ENCODE measurements around the gene RNF169.

The RNF169 gene

GRCh38 chr11:74842967-74843366, 94.3 kb downstream of the RNF169 start:
- Histone ChIP-seq H3K4me3 (ENCODE audit: low read depth, low read length) (no peak overlapping the region), H3K27me3 (ENCODE audit: control insufficient read depth, insufficient read depth, low read length) (no peaks in the 10 kb centered on the region), H3K9ac (ENCODE audit: low read depth, low read length) (no peak overlapping the region), H3K4me1 (ENCODE audit: control insufficient read depth, insufficient read depth, low read length) (no peaks in the 10 kb centered on the region), H3K9me3 (ENCODE audit: control insufficient read depth, insufficient read depth, low read length) (no peaks in the 10 kb centered on the region), H3K36me3 (ENCODE audit: control insufficient read depth, insufficient read depth, low read length) (no peaks in the 10 kb centered on the region)

DNA sequence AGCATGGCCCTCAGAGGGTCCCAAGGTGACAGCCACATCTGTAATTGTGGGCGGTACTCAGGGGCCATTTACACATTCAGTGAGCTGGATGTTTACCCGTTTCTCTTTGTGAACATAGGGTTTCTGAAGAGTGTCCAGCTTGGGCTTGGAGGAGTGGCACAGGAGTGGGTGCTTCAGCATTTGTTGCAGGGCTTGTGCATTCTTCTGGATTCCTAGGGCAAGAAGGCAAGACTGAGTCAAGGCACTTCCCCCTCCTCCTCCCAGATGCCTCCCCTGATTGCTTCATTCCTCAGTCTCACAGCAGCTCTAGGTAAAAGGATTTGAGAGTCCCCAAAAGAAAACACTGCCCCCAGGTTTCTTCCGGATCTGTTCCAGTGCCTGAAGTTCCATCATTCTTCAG, 95.4 kb downstream of the RNF169 start:
- no peaks in the 10 kb centered on the region for H3K9me3 ChIP-seq (ENCODE audit: control insufficient read depth, insufficient read depth, low read length)
- H3K27me3 ChIP-seq (ENCODE audit: control insufficient read depth, insufficient read depth, low read length), result no peaks in the 10 kb centered on the region
- no peak overlapping the region for H3K9ac ChIP-seq (ENCODE audit: low read depth, low read length)
- H3K4me1 ChIP-seq (ENCODE audit: control insufficient read depth, insufficient read depth, low read length), result peaks cover 2% of the 10 kb centered on the region
- no peak overlapping the region for H3K4me3 ChIP-seq (ENCODE audit: low read depth, low read length)
- no peaks in the 10 kb centered on the region for H3K36me3 ChIP-seq (ENCODE audit: control insufficient read depth, insufficient read depth, low read length)

GRCh38 chr11:74844865-74845264, 96.2 kb downstream of the RNF169 start:
- Histone ChIP-seq H3K9me3 (ENCODE audit: control insufficient read depth, insufficient read depth, low read length) (no peaks in the 10 kb centered on the region), H3K36me3 (ENCODE audit: control insufficient read depth, insufficient read depth, low read length) (no peaks in the 10 kb centered on the region), H3K9ac (ENCODE audit: low read depth, low read length) (no peak overlapping the region)

GRCh38 chr11:74845978-74846517, 97.4 kb downstream of the RNF169 start:
- H3K4me1 ChIP-seq (ENCODE audit: control insufficient read depth, insufficient read depth, low read length), result peaks cover 16% of the 10 kb centered on the region
- H3K9me3 ChIP-seq (ENCODE audit: control insufficient read depth, insufficient read depth, low read length), result no peaks in the 10 kb centered on the region
- H3K4me3 ChIP-seq (ENCODE audit: low read depth, low read length), result no peak overlapping the region
- no peaks in the 10 kb centered on the region for H3K36me3 ChIP-seq (ENCODE audit: control insufficient read depth, insufficient read depth, low read length)
- no peaks in the 10 kb centered on the region for H3K27me3 ChIP-seq (ENCODE audit: control insufficient read depth, insufficient read depth, low read length)
- H3K9ac ChIP-seq (ENCODE audit: low read depth, low read length), result no peak overlapping the region

More at GRCh38 chr11:74844865-74845264, 96.2 kb downstream of the RNF169 start:
- peaks cover 8% of the 10 kb centered on the region for H3K4me1 ChIP-seq (ENCODE audit: control insufficient read depth, insufficient read depth, low read length)
- no peaks in the 10 kb centered on the region for H3K27me3 ChIP-seq (ENCODE audit: control insufficient read depth, insufficient read depth, low read length)
- H3K4me3 ChIP-seq (ENCODE audit: low read depth, low read length), result no peak overlapping the region

DNA sequence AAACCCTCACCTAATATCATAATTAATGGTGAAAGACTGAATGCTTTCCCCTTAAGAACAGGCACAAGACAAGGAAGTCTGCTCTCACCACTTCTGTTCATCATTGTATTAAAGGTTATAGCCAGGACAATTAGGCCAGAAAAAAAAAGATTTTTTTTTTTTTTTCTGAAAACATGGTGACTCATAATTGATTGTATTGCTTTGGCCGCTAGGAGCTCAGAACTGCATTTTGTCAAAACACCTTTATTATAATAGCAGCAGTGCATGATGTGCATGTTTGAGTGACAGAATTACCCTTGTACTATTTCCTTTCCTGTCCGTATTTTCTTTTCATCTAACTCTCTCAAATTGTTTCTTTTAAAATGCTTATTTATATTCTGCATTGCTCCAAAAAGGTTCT, 98.1 kb downstream of the RNF169 start:
- H3K36me3 ChIP-seq (ENCODE audit: control insufficient read depth, insufficient read depth, low read length), result no peaks in the 10 kb centered on the region
- H3K9ac ChIP-seq (ENCODE audit: low read depth, low read length), result no peak overlapping the region
- H3K4me1 ChIP-seq (ENCODE audit: control insufficient read depth, insufficient read depth, low read length), result peaks cover 16% of the 10 kb centered on the region
- H3K4me3 ChIP-seq (ENCODE audit: low read depth, low read length), result no peak overlapping the region
- no peaks in the 10 kb centered on the region for H3K27me3 ChIP-seq (ENCODE audit: control insufficient read depth, insufficient read depth, low read length)
- H3K9me3 ChIP-seq (ENCODE audit: control insufficient read depth, insufficient read depth, low read length), result no peaks in the 10 kb centered on the region

- no peaks in the 10 kb centered on the region for H3K36me3 ChIP-seq (ENCODE audit: control insufficient read depth, insufficient read depth, low read length)
- H3K9ac ChIP-seq (ENCODE audit: low read depth, low read length), result no peak overlapping the region
- no peak overlapping the region for H3K4me3 ChIP-seq (ENCODE audit: low read depth, low read length)
- H3K9me3 ChIP-seq (ENCODE audit: control insufficient read depth, insufficient read depth, low read length), result no peaks in the 10 kb centered on the region
- peaks cover 16% of the 10 kb centered on the region for H3K4me1 ChIP-seq (ENCODE audit: control insufficient read depth, insufficient read depth, low read length)
- H3K27me3 ChIP-seq (ENCODE audit: control insufficient read depth, insufficient read depth, low read length), result no peaks in the 10 kb centered on the region
Measured at GRCh38 chr11:74847395-74847794, 98.7 kb downstream of the RNF169 start.

DNA sequence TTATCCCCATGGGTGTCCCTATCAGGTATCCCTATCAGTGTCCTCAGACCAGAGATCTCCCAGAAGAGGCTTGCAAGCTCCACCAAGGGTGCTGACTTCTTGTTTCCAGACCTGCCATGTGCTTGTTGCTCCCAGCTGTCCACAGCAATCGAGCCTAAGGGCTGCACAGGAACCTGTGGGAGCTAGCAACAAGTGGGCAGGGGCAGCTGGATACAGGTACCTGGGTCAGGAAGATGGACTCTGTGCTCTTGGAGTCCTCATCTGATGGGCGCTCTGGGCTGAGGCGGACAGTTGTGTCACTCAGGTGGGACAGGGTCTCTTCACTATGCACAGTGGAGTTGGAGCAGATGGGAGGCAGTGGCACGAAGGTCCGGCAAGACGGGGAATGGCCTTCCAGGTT, 99.2 kb downstream of the RNF169 start:
- Histone ChIP-seq H3K4me3 (ENCODE audit: low read depth, low read length) (no peak overlapping the region), H3K9me3 (ENCODE audit: control insufficient read depth, insufficient read depth, low read length) (no peaks in the 10 kb centered on the region), H3K36me3 (ENCODE audit: control insufficient read depth, insufficient read depth, low read length) (no peaks in the 10 kb centered on the region), H3K27me3 (ENCODE audit: control insufficient read depth, insufficient read depth, low read length) (no peaks in the 10 kb centered on the region), H3K9ac (ENCODE audit: low read depth, low read length) (no peak overlapping the region), H3K4me1 (ENCODE audit: control insufficient read depth, insufficient read depth, low read length) (peaks cover 16% of the 10 kb centered on the region)

DNA sequence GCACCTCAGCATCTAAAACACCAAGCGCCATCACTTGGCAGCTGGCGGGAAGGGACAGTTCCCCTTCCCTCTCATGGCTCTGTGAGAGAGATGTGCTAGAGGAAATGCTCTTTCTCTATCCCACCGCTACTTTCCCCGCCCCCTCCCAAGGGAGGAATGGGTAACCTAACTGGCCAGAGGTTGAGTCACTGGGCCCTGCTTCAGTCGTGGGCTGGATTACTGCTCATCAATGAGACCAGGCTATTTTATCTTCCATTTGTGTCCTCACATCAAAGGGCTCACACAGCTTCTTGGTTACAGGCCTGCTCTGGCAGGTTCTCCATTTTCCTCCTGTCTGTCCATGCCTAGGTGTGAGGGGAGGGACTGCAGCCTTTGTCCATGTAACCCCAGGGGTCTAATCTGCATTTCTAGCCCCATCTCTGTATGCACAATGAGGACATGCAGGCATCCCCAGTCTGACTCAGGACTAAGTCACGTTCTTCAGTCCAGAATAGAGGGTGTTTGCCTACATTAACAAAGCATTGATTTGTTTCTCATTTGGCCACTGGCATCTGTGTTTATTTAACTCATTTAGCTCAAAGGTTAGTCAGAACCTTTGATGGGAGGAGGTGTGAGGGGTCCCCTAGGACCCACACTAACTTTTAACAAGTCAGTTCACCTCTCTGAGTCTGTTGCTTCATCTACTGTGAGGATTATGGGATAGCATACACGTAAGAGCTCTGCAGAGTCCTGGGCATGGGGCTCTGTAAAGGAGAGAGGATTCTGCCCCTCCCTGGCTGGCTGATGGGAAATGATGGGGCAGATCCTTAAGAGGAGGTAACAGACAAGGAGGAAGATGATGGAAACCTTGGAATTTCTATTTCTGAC, 101.1 kb downstream of the RNF169 start:
- H3K9me3 ChIP-seq (ENCODE audit: control insufficient read depth, insufficient read depth, low read length), result no peaks in the 10 kb centered on the region
- H3K9ac ChIP-seq (ENCODE audit: low read depth, low read length), result no peak overlapping the region
- no peaks in the 10 kb centered on the region for H3K27me3 ChIP-seq (ENCODE audit: control insufficient read depth, insufficient read depth, low read length)
- H3K4me1 ChIP-seq (ENCODE audit: control insufficient read depth, insufficient read depth, low read length), result peaks cover 16% of the 10 kb centered on the region
- H3K4me3 ChIP-seq (ENCODE audit: low read depth, low read length), result no peak overlapping the region
- H3K36me3 ChIP-seq (ENCODE audit: control insufficient read depth, insufficient read depth, low read length), result no peaks in the 10 kb centered on the region

DNA sequence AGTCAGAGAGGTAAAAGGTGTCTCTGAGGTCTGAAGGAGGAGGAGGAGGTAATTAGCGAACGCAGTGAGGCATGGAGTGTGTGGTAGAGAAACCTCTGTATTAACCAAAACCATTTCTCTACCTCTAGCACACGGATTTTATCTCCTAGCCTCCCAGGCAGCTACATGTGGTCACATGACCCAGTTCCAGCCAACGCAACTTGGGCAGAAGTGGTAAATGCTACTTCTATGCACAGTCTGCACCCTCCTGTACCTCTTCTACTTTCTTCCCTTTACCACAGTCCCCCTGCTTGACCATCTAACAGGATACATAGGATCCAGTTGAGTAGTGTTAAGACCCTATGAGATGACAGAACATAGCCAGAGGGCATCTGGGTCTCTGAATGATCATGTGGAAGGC, 104.6 kb downstream of the RNF169 start:
- H3K4me3 ChIP-seq (ENCODE audit: low read depth, low read length), result no peak overlapping the region
- H3K36me3 ChIP-seq (ENCODE audit: control insufficient read depth, insufficient read depth, low read length), result no peaks in the 10 kb centered on the region
- no peaks in the 10 kb centered on the region for H3K9me3 ChIP-seq (ENCODE audit: control insufficient read depth, insufficient read depth, low read length)
- no peaks in the 10 kb centered on the region for H3K27me3 ChIP-seq (ENCODE audit: control insufficient read depth, insufficient read depth, low read length)
- peaks cover 16% of the 10 kb centered on the region for H3K4me1 ChIP-seq (ENCODE audit: control insufficient read depth, insufficient read depth, low read length)
- H3K9ac ChIP-seq (ENCODE audit: low read depth, low read length), result no peak overlapping the region

GRCh38 chr11:74860743-74861142, 112.1 kb downstream of the RNF169 start:
- no peak overlapping the region for H3K4me3 ChIP-seq (ENCODE audit: low read depth, low read length)
- no peak overlapping the region for H3K9ac ChIP-seq (ENCODE audit: low read depth, low read length)
- no peaks in the 10 kb centered on the region for H3K4me1 ChIP-seq (ENCODE audit: control insufficient read depth, insufficient read depth, low read length)
- H3K36me3 ChIP-seq (ENCODE audit: control insufficient read depth, insufficient read depth, low read length), result peaks cover 14% of the 10 kb centered on the region
- H3K9me3 ChIP-seq (ENCODE audit: control insufficient read depth, insufficient read depth, low read length), result peaks cover 4% of the 10 kb centered on the region
- H3K27me3 ChIP-seq (ENCODE audit: control insufficient read depth, insufficient read depth, low read length), result no peaks in the 10 kb centered on the region

GRCh38 chr11:74863410-74863809, 114.8 kb downstream of the RNF169 start:
- H3K36me3 ChIP-seq (ENCODE audit: control insufficient read depth, insufficient read depth, low read length), result peaks cover 14% of the 10 kb centered on the region
- no peak overlapping the region for H3K4me3 ChIP-seq (ENCODE audit: low read depth, low read length)
- H3K9me3 ChIP-seq (ENCODE audit: control insufficient read depth, insufficient read depth, low read length), result peaks cover 7% of the 10 kb centered on the region
- no peaks in the 10 kb centered on the region for H3K27me3 ChIP-seq (ENCODE audit: control insufficient read depth, insufficient read depth, low read length)
- H3K9ac ChIP-seq (ENCODE audit: low read depth, low read length), result no peak overlapping the region
- H3K4me1 ChIP-seq (ENCODE audit: control insufficient read depth, insufficient read depth, low read length), result no peaks in the 10 kb centered on the region

DNA sequence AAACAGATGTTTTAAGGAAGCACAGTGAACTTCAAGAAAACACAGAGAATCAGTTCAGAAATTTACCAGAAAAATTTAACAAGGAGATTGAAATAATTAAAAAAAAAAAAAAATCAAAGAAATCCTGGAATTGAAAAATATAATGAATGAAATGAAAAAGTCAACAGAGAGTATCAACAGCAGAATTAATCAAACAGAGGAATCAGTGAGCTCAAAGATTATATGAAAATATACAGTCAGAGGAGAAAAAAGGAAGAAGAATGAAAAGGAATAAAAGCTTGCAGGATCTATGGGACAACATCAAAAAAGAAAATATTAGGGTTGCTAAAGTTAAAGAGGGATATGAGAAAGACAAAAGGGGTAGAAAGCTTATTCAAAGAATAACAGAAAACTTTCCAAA, 117.9 kb downstream of the RNF169 start:
- Histone ChIP-seq H3K36me3 (ENCODE audit: control insufficient read depth, insufficient read depth, low read length) (peaks cover 10% of the 10 kb centered on the region), H3K9me3 (ENCODE audit: control insufficient read depth, insufficient read depth, low read length) (peaks cover 10% of the 10 kb centered on the region), H3K27me3 (ENCODE audit: control insufficient read depth, insufficient read depth, low read length) (no peaks in the 10 kb centered on the region), H3K4me3 (ENCODE audit: low read depth, low read length) (no peak overlapping the region), H3K9ac (ENCODE audit: low read depth, low read length) (no peak overlapping the region), H3K4me1 (ENCODE audit: control insufficient read depth, insufficient read depth, low read length) (no peaks in the 10 kb centered on the region)

Measured in iPS-15b (cell line).